Measurements from ENCODE around the gene HNRNPH1. TPM values are rescaled to one million over a fixed set of nuclear protein-coding genes. Genes with fewer than 3 reads are reported as not detected.

HNRNPH1 gene
- total and polyA plus RNA-seq, 2 experiments from 2014 or later, result 410 to 715 TPM

DNA sequence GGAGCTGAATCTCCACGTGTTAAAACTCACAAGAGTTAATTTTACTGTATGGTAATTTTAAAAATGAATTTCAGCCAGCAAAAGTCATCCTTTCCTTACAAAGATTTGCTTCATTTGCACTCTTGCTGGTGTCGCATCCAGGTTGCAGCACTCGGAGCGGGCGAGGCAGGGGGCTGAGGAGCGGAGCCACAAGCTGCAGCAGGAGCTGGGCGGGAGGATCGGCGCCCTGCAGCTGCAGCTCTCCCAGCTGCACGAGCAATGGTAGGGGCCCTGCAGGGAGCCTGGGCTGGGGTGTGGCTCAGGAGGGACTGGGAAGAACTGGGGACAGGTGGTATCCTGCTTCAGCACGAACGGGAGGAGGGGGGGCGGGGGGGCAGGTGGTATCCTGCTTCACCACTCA, 27.1 kb downstream of the HNRNPH1 start:
- H3K27ac Mint-ChIP-seq, result no peak overlapping the region
- H4K20me1 ChIP-seq (replicated peaks; ENCODE audit: insufficient read depth), result no peaks in the 10 kb centered on the region; the same call in 1 of the 2 replicates
- H3K27me3 Mint-ChIP-seq (ENCODE audit: insufficient read depth, low read depth, poor library complexity), result peaks cover 2% of the 10 kb centered on the region
- H3K4me3 Mint-ChIP-seq, result no peak overlapping the region
- no peak overlapping the region for H3K4me3 ChIP-seq
- no peak overlapping the region for H2AFZ ChIP-seq
- no peaks in the 10 kb centered on the region for H3K27me3 ChIP-seq (ENCODE audit: insufficient read depth)
- H3K4me1 ChIP-seq (ENCODE audit: insufficient read depth), result no peaks in the 10 kb centered on the region
- H3K4me2 ChIP-seq, result no peak overlapping the region
- peaks cover 86% of the 10 kb centered on the region for H3K36me3 Mint-ChIP-seq (ENCODE audit: low read depth)
- ATAC-seq, result no peak; the same call in 2 of the 3 replicates
- TF ChIP-seq ZNF114 (CRISPR knock-in tag; IDR thresholded peaks at IDR 0.05) (no peak), POLR2AphosphoS5 (IDR thresholded peaks at IDR 0.05; ENCODE audit: low read depth) (no peak), EZH2 (IDR thresholded peaks at IDR 0.05; ENCODE audit: low read depth, unreplicated experiment) (no peak), STAT1 (IDR thresholded peaks at IDR 0.05; ENCODE audit: unreplicated experiment) (no peak), JUNB (IDR thresholded peaks at IDR 0.05; ENCODE audit: unreplicated experiment) (no peak), NANOG (IDR thresholded peaks at IDR 0.05; ENCODE audit: borderline replicate concordance) (no peak), CTCF (conservative IDR thresholded peaks at IDR 0.05; ENCODE audit: low read depth in 2 of 2) (no peak)
- TF ChIP-seq, protein P1, sequence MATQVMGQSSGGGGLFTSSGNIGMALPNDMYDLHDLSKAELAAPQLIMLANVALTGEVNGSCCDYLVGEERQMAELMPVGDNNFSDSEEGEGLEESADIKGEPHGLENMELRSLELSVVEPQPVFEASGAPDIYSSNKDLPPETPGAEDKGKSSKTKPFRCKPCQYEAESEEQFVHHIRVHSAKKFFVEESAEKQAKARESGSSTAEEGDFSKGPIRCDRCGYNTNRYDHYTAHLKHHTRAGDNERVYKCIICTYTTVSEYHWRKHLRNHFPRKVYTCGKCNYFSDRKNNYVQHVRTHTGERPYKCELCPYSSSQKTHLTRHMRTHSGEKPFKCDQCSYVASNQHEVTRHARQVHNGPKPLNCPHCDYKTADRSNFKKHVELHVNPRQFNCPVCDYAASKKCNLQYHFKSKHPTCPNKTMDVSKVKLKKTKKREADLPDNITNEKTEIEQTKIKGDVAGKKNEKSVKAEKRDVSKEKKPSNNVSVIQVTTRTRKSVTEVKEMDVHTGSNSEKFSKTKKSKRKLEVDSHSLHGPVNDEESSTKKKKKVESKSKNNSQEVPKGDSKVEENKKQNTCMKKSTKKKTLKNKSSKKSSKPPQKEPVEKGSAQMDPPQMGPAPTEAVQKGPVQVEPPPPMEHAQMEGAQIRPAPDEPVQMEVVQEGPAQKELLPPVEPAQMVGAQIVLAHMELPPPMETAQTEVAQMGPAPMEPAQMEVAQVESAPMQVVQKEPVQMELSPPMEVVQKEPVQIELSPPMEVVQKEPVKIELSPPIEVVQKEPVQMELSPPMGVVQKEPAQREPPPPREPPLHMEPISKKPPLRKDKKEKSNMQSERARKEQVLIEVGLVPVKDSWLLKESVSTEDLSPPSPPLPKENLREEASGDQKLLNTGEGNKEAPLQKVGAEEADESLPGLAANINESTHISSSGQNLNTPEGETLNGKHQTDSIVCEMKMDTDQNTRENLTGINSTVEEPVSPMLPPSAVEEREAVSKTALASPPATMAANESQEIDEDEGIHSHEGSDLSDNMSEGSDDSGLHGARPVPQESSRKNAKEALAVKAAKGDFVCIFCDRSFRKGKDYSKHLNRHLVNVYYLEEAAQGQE (IDR thresholded peaks at IDR 0.05; ENCODE audit: unreplicated experiment), result no peak
- no peaks in the 10 kb centered on the region for H3K4me1 Mint-ChIP-seq
- no peaks in the 10 kb centered on the region; the same call in 1 of the 2 replicates for H3K79me2 ChIP-seq (replicated peaks; ENCODE audit: insufficient read depth)
- H3K36me3 ChIP-seq (ENCODE audit: insufficient read depth), result peaks cover 51% of the 10 kb centered on the region
- no peaks in the 10 kb centered on the region for H3K9me2 ChIP-seq (ENCODE audit: insufficient read depth)
- H3K27ac ChIP-seq (ENCODE audit: low read depth), result no peak overlapping the region
- no peaks in the 10 kb centered on the region; the same call in 2 of the 3 replicates for H3K9me3 Mint-ChIP-seq
- H3F3A ChIP-seq (replicated peaks; ENCODE audit: low read depth), result peaks cover 3% of the 10 kb centered on the region; the same call in 1 of the 2 replicates
- DNase-seq (ENCODE audit: low spot score), result no peak

- peaks cover 3% of the 10 kb centered on the region; the same call in 1 of the 2 replicates for H3F3A ChIP-seq (replicated peaks; ENCODE audit: low read depth)
- H3K4me1 ChIP-seq (ENCODE audit: insufficient read depth), result no peaks in the 10 kb centered on the region
- no peak overlapping the region for H3K4me3 ChIP-seq
- no peak overlapping the region for H3K27ac Mint-ChIP-seq
- no peak for ATAC-seq
- H3K9me2 ChIP-seq (ENCODE audit: insufficient read depth), result no peaks in the 10 kb centered on the region
- no peak overlapping the region for H2AFZ ChIP-seq
- no peaks in the 10 kb centered on the region; the same call in 1 of the 2 replicates for H3K79me2 ChIP-seq (replicated peaks; ENCODE audit: insufficient read depth)
- H3K4me2 ChIP-seq, result no peak overlapping the region
- no peak overlapping the region for H3K4me3 Mint-ChIP-seq
- H3K27me3 Mint-ChIP-seq (ENCODE audit: insufficient read depth, low read depth, poor library complexity), result peaks cover 4% of the 10 kb centered on the region
- H3K36me3 ChIP-seq (ENCODE audit: insufficient read depth), result peaks cover 47% of the 10 kb centered on the region
- H3K4me1 Mint-ChIP-seq, result no peaks in the 10 kb centered on the region
- DNase-seq (ENCODE audit: low spot score), result no peak
- no peaks in the 10 kb centered on the region for H3K27me3 ChIP-seq (ENCODE audit: insufficient read depth)
- H3K36me3 Mint-ChIP-seq (ENCODE audit: low read depth), result peaks cover 86% of the 10 kb centered on the region
- H4K20me1 ChIP-seq (replicated peaks; ENCODE audit: insufficient read depth), result no peaks in the 10 kb centered on the region; the same call in 1 of the 2 replicates
- H3K27ac ChIP-seq (ENCODE audit: low read depth), result no peak overlapping the region
- no peaks in the 10 kb centered on the region; the same call in 2 of the 3 replicates for H3K9me3 Mint-ChIP-seq
- no peak for TF ChIP-seq EZH2phosphoT487 (IDR thresholded peaks at IDR 0.05; ENCODE audit: unreplicated experiment)
- no peak for TF ChIP-seq NANOG (IDR thresholded peaks at IDR 0.05; ENCODE audit: borderline replicate concordance)
- no peak for TF ChIP-seq ZNF331 (CRISPR knock-in tag; IDR thresholded peaks at IDR 0.05; ENCODE audit: low read depth)
- no peak for TF ChIP-seq ZNF114 (CRISPR knock-in tag; IDR thresholded peaks at IDR 0.05)
- TF ChIP-seq, protein P2, sequence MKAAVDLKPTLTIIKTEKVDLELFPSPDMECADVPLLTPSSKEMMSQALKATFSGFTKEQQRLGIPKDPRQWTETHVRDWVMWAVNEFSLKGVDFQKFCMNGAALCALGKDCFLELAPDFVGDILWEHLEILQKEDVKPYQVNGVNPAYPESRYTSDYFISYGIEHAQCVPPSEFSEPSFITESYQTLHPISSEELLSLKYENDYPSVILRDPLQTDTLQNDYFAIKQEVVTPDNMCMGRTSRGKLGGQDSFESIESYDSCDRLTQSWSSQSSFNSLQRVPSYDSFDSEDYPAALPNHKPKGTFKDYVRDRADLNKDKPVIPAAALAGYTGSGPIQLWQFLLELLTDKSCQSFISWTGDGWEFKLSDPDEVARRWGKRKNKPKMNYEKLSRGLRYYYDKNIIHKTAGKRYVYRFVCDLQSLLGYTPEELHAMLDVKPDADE (IDR thresholded peaks at IDR 0.05), result no peak
- TF ChIP-seq POLR2AphosphoS5 (IDR thresholded peaks at IDR 0.05; ENCODE audit: low read depth), result no peak
- TF ChIP-seq, protein P1 (IDR thresholded peaks at IDR 0.05; ENCODE audit: unreplicated experiment), result no peak
- no peak for TF ChIP-seq CREB1 (CRISPR knock-in tag; IDR thresholded peaks at IDR 0.05; ENCODE audit: low read depth)
These were observed 27.6 kb downstream of the HNRNPH1 start for GRCh38 chr5:179595916-179596315.

Measured in GM23338 (cell line).